HG03521 (cell line): ENCODE measurements around the gene SMOC2.

ENCODE experiments used
- ATAC-seq: cut with Tn5 transposase; IDR thresholded peaks from one replicate; pipeline ENCODE4 v1.9.1; 2021; ENCODE audit warnings: mild to moderate bottlenecking, moderate library complexity; ENCODE audit not compliant: unreplicated experiment

The SMOC2 gene

DNA sequence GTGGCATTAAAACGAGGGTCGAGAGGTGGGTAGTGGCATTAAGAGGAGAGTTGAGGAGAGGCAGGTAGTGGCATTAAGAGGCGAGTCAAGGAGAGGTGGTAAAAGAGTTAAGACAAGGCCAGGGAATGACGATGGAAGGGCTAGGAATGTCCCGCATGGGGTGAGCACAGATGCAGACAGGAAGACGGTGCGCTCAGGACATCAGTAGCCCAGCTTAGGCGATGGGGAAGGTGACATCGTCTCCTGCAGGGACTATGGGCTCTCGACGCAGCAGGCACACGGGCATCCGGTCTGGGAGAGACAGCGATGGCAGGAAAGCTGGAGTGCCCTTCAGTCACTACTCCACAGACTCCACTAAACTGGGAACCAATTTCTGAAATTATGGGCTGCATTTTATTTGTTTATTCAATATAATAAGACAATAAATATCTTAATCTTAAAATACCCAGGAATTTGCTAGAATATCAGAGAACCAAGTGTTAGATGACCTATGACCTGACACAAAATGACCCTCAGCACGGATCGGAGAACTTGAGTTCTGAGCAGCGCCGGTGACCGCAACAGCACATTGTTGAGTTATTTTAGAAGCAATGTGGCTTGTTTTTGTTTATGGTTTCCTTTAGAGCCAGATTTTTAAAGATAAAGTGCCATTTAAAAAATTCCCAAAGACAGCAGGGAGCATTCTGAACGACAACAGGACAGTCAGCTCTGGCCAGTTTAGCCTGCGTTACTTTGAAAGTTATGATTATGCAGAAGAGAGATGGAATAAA, 177.7 kb downstream of the SMOC2 start:
- no peak for ATAC-seq

DNA sequence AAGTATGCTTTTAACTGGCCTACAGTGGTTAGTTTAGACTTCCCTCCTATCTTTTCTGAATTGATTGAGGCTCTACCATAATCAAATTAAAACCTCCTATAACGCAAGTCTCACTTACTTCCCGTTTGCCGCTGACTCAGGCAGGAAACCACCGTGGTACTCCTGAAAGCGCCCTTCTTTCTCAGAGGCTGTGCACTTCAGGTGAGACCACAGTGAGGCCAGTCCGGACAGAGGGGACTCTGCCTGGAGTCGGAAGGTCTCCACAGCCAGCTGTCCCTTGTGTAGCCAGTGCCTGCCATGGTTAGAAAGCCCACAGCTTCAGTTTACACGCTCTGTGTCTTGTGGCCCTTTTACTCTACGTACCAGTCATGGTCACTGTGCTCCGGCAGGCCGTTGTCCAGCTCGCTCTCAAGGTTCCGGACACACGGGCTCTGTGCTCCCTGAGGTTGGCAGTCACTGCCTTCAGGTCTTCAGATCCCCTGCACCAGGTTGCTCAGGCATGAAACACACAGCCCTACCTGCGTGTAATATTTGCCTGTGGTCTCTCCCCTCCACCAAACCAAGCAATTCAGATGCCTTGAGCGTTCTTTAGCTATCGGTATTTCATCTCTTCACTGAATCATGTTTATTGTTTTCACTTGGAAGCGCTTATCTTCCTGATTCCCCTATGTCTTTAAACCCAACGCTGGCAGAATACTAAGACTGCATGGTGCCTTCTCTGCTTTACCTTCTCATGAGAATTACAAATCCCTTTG, 178.8 kb downstream of the SMOC2 start:
- ATAC-seq: no peak

DNA sequence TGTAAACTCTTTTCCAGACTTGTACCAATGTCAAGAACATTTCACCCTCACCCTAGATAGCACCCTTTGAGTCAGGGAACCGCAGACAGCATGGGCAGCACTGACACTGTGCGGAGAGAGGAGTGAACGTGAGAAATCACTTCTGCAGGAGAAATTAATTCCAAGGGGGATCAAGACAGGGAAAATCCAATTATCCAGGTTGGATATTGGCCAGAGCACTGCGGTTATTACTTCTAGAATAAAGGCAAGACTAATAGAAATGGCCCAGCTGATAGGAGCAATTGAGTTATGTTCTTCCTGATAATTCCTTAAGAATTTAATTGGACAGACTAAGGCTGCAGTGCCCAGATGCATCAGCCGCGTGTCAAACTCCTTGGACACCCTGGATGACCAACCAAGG, 179.6 kb downstream of the SMOC2 start:
- no peak for ATAC-seq

DNA sequence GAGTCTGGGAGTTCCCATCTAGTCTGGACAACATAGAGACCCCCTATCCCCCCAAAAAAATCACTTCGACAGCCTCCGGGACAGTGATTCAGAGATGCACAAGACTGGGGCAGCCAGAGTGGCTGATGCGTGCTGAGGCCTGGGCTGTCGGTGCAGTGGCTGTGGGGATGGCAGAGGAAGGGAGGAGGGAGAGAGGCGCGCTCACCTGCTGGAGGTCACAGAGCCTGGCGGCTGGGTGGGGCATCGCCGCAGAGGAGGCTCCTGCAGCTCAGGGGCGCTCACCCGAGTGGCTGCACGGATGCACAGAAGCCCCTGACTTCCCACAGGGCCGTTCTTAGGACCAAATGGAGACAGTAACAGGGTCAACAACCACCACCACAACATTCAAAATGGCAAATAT, 182.8 kb downstream of the SMOC2 start:
- ATAC-seq: no peak

DNA sequence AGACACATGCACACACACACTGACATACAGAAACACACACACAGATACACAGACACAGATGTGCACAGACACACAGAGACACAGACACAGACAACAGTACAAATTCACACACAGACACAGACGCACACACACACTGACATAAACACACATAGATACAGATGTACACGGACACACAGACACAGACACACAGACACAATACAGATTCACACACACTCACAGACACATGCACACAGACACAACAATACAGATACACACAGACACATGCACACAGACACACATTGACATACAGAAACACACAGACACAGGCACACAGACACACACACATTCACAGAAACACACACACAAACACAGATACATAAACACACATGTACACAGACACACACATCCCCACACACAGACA, 183.6 kb downstream of the SMOC2 start:
- ATAC-seq: no peak

DNA sequence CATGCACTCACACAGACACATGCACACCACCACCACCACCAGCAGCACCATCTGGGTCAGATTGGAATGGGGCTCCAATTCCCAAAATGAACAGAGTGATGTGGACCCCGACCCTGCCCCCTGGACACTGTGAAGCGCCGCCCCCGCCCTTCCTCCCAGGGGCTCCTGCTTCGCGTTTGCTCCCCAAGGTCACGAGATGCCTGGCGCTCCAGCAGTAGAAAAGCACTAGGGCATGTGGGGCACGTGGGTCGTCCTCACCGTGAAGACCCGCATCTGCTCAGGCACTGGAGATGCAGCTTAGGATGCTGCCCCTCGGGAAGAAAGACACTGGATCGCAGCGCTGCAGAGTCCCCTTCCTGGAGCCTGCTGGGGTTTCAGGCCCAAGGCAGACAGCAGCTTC, 184.0 kb downstream of the SMOC2 start:
- ATAC-seq: no peak

DNA sequence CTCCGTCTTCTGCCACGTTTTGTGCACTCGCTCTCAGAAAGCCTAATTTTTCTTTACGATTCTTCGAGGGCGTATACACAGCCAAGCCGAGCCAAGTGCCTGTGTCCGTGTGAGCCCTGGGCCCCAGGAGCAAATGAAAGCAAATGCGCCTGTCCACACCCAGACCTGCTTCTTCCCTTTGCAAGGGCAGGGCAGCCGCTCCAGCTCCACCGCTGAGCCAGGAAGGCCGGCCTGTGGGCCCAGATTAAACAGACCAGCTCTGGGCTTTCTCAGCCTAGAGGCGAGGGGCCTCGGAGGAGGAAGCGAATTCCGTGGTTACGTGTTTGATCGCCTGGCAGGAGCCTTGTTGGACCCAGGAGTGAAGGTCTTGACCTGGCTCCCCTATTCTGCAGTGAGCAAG, 184.6 kb downstream of the SMOC2 start:
- ATAC-seq: no peak

DNA sequence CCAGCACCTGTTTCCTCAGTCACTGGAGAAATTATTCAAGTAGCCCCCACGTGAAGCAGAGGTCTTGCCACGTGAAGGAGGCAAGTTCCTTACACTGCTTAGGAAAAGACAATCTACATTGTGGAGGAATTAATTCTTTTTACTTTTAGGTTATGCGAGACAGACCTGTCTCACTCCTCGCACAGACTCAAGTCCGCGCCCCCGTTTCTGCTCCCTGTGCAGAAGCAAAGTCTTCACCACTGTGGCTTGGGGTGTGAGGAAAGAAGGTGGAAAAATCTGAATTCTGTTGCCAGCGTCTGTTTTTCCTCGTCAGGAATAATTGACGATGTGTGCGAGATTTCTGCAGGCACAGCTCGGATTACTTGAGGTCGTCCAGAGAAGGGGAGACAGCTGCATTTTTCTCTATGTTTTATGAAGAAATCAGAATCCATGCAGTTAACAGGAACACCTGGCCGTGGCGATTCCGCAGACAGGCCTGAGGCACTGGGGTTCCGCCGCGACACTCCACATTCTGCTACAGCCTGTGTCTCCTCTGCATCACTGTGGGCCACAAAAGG, 185.1 kb downstream of the SMOC2 start:
- no peak for ATAC-seq

DNA sequence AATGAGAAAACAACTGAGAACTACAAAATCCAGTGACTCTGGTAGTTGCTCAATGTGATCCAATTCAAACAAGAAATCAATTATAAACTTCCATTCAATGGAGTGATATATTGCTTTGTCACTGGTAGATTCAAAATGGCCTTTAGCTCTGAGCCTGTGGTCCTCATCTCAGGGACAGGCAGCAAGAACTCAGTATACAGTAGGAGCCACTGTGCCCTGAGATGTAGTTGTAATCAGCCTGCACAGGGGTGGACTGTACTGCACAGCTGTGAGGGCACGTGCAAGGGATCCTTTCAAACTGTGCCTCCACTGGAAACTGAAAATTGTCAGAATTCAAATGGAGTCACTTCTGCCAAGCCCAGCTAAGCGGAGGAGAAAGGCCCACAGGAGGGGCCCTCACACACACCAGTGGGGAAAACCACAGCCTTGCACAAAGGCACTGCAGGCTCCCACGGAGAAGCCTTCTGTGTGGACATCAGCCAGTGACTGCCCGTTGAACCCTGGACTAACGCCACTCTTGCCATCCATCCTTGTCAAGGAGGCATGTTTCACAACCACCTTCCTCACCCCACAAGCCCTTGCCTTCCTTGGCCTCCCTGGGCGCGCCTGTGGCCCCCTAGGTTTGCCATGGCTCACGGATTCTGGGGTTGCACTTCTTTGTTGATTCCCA, 186.7 kb downstream of the SMOC2 start:
- ATAC-seq: no peak

DNA sequence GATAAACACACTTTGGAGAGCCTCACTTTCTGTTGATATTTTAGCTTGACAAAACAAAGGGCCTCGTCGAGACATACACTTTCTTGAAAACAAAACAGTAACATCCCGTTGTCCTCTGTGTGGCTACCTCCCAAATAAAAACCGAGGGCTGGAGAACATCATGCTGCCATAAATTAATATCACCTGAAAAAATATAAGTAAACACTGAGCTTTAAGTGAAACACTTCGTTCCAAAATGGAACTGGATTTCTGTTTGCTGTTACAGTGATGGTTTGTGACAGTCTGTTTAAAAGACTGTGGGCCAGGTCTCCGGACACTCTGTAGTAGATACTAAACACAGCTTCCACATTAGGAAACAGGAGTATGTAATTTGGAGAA, 187.2 kb downstream of the SMOC2 start:
- ATAC-seq: no peak

DNA sequence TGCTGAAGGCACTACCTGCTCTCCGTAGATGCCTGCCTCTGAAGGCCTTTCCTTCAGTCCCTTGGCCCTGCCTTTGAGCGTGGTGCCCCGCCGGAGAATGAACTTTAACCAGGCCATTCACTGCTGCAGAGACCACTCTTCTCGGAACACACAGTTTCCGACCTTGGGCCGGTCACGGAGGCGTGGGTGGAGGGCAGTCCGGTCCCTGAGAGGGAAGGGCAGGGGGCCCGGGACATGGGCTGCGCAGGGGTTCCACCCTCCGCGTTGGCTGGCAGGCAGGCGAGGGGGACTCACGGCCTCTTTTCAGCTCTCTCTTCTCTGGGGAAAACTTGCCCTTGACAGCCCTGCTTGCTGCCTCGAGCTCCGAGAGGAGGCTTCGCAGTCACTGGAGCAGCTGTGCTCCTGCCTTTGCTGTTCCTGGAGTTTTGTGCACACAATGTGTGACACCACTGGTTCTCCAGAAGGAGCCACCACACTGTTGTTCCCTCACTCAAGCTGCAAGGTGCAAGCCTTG, 187.8 kb downstream of the SMOC2 start:
- no peak for ATAC-seq

DNA sequence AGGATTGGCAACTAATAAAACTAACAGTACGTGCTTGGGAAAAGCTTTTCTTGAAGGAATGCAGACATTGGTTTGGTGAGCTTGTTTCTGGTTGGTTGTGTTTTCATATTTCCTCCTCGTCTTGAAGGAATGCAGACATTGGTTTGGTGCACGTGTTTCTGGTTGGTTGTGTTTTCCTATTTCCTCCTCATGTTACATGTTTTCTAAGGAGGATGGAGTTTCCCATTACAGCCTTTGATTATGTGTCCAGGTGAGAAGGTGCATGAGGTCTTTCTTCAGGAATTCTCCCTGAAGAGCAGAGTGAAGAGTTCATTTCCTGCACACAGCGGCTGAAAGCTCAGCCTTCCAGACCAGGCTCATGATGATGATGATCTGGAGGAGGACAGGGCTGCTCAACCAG, 190.6 kb downstream of the SMOC2 start:
- ATAC-seq: no peak

DNA sequence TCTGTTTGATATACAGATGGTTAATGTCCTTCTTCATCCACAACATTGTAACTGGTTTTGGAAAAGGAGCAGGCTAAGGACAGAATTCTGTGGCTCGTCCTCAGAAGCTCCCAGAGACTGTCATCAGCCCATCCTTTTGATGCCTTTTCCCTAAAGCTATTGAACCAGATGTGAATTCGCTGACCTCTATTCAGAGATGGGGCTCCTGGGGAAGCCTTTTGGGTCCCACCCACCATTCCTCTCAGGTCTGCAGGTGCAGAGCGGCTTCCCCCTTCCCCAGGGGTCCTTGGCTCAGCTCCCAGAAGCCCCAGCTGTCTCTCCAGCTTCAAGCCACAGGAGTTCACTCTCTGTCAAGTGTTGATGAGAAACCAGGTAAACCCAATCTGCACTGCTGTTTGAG, 191.7 kb downstream of the SMOC2 start:
- ATAC-seq: no peak

DNA sequence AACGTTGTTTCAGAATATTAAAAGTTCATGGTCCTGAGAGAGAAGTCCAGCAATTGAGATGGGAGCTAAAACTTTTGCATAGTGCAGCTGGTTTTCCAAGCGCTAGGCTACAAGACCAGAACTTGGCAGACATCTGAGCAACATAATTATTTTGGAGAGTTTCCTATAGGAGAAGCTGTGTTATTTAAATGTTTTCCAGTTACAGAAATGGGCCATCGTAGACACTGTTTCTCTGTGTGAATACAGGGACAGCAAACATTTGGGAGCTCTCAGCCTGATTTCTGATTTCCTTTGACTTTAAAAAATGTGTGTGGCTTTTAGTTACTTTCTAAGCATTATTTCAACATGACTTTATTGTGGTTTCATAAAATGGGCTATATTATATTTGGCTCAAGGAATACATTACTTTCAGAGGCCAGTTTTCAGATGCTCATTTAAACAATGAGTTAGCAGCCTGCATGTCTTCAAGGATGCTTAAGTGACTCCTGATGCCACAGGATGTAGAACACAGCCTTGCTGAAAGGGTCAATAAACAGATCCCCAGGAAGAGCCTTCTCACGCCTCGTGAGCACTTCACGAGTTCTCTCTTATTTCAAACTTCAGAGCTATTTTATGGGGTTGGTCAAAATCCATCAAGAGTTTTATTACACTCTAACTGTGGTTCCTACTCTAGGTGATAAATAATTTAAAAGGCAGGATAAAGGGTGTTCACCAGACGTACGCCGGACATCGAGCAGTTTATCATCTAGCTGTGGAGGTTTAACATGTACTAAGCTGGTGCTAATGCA, 193.8 kb downstream of the SMOC2 start:
- ATAC-seq: no peak

DNA sequence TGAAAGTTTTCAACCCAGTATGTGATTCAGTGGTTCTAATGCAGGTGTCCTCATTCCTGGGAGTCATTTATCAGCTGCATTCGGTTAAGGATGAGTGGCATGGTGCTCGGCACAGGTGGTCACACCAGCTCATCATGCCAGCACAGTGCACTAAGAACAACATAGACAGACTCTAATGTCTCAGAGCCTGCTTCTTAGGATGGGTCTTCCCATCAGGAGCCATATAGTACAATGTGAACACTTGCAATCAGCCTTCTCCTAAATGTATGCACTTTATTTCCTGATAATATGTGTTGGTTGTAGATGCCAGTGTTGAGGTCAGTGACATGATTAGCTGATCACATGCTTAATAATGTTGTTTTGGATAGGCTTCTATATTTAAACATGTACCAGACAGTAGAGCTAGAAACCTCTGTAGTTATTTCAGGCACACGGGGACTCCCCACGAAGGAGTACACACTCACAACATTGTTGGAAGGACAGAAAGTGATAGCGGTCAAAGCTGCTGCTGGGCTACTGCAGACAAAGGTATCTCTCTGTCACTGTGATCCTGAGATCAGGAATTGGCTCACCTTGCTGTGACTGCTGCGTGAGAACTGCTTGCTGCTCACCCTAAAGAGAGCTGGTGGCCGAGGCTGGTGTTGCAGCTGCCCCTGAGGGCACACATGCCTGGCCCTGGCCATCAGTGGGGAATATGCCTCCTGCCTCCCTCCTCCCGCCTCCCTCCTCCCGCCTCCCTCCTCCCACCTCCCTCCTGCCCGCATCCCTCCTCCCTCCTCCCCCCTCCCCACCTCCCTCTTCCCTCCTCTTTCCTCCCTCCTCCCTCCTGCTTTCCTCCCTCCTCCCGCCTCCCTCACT, 195.4 kb downstream of the SMOC2 start:
- no peak for ATAC-seq

DNA sequence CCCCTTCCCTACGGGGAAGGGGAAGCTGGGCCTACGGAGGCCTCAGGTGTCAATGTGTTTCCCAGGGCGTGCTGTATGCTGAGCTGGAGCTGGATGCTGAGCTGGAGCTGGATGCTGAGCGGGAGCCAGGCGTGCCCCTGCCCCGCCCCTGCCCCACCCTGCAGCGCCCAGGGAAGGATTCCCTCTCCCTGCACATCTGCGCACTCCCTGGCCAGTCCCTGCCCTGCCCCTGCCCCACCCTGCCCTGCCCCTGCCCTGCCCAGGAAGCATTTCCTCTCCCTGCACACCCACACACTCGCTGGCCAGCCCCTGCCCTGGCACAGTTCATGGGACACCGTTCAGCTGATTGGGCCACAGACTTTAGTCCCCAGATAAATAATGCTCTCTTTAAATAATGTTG, 196.8 kb downstream of the SMOC2 start:
- no peak for ATAC-seq

DNA sequence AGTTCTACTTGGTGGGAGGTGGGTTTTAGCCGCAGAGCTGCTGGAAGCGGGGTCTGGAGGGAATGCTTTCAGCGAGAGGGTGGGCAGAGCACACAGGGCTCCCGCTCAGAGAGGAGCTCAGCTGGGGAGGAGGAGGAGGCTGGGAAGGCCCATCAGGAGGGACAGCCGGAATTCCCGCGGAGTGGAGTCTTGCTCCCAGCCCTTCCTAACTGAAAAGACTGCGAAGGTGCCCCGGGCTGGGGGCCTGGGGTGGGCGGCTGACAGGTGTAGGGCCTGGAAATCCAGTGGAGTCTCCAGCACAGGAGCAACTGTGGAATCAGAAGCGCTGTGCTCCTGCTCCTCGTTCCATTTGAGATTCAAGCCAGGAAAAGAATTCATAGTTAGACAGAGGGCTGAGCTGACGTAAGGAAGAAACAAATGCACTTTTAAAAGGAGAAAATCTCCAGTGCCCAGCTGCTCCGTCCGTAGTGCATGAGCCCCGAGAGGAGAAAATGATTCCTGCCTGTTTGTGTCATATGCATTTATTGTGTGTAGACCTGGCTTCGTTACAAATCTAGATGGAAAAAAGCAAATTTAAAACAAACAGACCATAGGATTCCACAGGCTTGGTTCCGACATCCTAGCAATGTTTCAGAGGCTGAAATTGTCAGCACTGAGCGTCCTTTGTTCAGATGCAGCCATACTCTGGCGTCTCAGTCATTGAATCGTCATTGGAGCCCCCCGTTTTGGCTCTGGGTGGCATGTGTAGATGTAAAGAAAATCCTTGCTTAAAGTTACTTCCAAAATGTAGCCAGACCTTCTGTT, 197.7 kb downstream of the SMOC2 start:
- no peak for ATAC-seq

DNA sequence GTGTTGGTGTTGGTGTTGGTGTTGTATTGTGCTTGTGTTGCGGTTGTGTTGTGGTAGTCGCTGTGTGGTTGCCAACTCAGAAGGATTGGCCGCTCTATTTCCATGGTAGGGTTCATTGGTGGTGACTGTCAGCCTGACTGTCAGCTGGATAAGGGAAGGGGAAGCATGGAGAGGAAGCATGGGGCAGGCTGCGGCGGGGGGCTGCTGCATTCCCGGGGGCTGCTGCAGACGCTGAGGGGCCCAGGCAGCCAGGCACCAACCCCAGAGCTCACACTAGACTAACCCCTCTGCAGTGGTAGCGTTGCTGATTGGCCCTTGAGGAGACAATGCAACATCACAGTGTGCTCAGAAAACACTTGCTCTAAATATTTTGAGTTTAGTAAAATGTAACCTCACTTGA, 199.2 kb downstream of the SMOC2 start:
- no peak for ATAC-seq

DNA sequence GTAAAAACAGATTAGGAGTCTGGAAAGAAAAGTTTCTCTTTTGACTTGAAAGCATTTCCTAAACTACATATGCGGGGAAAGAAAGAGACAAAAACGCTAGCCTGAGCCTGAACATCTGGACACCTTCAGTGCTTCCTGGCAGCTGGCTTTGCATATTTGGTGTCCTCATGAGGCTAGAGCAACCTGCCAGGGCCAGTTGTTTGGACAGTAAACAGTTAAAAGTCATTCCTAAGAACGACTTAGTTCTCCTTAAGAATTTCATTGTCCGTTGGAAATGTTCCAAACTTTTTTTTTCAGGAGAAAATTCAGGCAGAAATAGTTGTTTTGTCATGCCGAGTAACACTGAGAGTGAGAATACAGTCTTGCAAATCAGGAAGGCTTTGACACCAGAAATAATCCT, 199.8 kb downstream of the SMOC2 start:
- no peak for ATAC-seq
